ENCODE results near the gene PGBD1. TPM values are rescaled to one million over a fixed set of nuclear protein-coding genes. Genes with fewer than 3 reads are reported as not detected.

The PGBD1 gene, protein sequence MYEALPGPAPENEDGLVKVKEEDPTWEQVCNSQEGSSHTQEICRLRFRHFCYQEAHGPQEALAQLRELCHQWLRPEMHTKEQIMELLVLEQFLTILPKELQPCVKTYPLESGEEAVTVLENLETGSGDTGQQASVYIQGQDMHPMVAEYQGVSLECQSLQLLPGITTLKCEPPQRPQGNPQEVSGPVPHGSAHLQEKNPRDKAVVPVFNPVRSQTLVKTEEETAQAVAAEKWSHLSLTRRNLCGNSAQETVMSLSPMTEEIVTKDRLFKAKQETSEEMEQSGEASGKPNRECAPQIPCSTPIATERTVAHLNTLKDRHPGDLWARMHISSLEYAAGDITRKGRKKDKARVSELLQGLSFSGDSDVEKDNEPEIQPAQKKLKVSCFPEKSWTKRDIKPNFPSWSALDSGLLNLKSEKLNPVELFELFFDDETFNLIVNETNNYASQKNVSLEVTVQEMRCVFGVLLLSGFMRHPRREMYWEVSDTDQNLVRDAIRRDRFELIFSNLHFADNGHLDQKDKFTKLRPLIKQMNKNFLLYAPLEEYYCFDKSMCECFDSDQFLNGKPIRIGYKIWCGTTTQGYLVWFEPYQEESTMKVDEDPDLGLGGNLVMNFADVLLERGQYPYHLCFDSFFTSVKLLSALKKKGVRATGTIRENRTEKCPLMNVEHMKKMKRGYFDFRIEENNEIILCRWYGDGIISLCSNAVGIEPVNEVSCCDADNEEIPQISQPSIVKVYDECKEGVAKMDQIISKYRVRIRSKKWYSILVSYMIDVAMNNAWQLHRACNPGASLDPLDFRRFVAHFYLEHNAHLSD
- 13.9 TPM for polyA plus RNA-seq (2013, experiment 1 of 4)
- 13.9 TPM for polyA plus RNA-seq (2013, experiment 2 of 4)
- polyA plus RNA-seq (2013, experiment 3 of 4): 11.4 TPM
- 10.8 TPM for polyA plus RNA-seq (2013, experiment 4 of 4)

DNA sequence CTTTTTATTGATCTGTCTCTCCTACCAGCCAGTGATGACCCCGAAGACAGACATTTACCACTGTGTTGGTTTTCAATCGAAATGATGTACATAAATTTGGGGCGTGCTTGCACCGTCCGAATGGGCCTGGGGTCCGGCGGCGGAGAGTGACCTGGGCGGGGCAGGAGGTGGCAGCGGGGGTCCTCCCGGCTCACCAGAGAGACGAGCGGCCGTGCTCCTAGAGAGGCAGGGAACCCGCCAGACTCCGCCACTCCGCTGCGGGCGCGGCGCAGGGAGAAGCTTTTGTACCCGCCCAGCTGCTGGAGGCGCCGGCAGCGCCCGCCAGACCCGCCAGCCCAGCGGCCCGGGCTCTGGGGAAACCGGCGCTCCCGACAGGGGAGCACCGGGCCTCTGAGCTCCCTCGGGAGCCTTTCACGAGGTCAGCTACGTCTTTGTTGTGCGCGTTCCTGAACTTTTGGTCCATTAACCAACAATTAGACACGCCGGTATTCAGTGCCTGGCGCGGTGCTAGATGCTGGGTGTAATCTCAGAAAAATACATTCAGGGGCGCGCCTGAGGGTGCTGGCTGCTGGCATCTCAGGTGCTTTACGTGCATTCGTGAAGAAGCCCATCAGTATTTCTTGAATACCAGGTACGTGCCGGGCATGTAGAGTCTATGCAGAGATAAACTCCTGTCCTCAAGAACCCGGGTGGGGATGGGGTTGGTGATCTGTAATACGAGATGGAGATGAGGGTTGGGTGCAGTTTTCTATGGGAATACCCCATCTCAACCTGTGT, at the start of gene PGBD1:
PGBD1 (plus strand) TSS at position 285 of the 777 bp plus-strand sequence. CDS start 2,242 bp downstream, outside the sequence.
- Histone ChIP-seq H3K27ac (ENCODE audit: insufficient read depth, low read depth, low read length, poor library complexity, severe bottlenecking) (peak within 1 kb of the TSS; percentile 11), H3K4me3 (ENCODE audit: insufficient read depth, low read depth, low read length) (peak within 1 kb of the TSS; percentile 79), H3K27me3 (ENCODE audit: control insufficient read depth, insufficient read depth, low read length, poor library complexity, severe bottlenecking) (peaks cover 8% of the 10 kb centered on the region), H3K36me3 (ENCODE audit: control insufficient read depth, insufficient read depth, low read length) (peaks cover 23% of the 10 kb centered on the region), H3K4me1 (ENCODE audit: control insufficient read depth, insufficient read depth, low read length) (no peaks in the 10 kb centered on the region), H3K9me3 (ENCODE audit: control insufficient read depth, low read length) (no peaks in the 10 kb centered on the region)
- 0 to 1% methylated on average over 50 of the region's 50 CpGs for WGBS, 2 experiments

DNA sequence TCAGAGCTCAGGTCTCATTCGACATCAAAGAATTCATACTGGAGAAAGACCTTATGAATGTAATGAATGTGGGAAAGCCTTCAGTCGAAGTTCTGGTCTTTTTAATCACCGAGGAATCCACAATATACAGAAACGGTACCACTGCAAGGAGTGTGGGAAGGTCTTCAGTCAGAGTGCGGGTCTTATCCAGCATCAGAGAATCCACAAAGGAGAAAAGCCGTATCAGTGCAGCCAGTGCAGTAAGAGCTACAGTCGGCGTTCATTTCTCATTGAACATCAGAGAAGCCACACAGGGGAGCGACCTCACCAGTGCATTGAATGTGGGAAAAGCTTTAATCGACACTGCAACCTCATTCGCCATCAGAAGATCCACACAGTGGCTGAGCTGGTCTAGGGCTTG, 48.6 kb upstream of the PGBD1 start:
- Histone ChIP-seq H3K4me3 (ENCODE audit: insufficient read depth, low read depth, low read length) (no peak overlapping the region), H3K9me3 (ENCODE audit: control insufficient read depth, low read length) (no peaks in the 10 kb centered on the region), H3K36me3 (ENCODE audit: control insufficient read depth, insufficient read depth, low read length) (peaks cover 36% of the 10 kb centered on the region), H3K4me1 (ENCODE audit: control insufficient read depth, insufficient read depth, low read length) (no peaks in the 10 kb centered on the region), H3K27me3 (ENCODE audit: control insufficient read depth, insufficient read depth, low read length, poor library complexity, severe bottlenecking) (no peaks in the 10 kb centered on the region), H3K27ac (ENCODE audit: insufficient read depth, low read depth, low read length, poor library complexity, severe bottlenecking) (no peak overlapping the region)
- 95 to 96% methylated on average over 11 of the region's 11 CpGs for WGBS, 2 experiments

DNA sequence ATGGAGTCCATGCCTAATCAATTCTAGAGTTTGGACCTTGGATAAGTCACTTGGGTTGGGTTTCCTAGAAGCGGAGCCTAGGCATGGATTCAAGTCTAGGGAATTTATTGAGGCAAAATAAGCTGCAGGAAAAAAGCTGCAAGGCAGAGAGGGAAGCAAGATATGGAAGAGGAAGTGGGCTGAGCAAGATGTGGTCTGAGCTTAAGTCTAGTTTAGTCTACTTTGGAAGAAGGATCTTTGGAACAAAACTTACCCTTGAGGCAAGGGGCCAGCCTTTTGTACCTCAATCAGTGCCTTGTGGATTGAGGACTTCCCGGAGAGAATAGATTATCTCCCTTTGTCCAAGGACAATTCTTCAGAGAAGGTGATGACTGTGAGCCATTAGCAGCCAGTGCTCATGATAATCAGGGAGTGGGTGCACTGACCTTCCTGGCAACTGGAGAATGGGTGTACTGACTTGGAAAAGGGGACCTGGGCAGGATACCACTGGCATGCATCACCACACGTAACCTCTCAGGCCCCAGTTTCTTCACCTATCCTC, 45.4 kb upstream of the PGBD1 start:
- Histone ChIP-seq H3K36me3 (ENCODE audit: control insufficient read depth, insufficient read depth, low read length) (peaks cover 19% of the 10 kb centered on the region), H3K4me1 (ENCODE audit: control insufficient read depth, insufficient read depth, low read length) (no peaks in the 10 kb centered on the region), H3K27ac (ENCODE audit: insufficient read depth, low read depth, low read length, poor library complexity, severe bottlenecking) (no peak overlapping the region), H3K4me3 (ENCODE audit: insufficient read depth, low read depth, low read length) (no peak overlapping the region), H3K27me3 (ENCODE audit: control insufficient read depth, insufficient read depth, low read length, poor library complexity, severe bottlenecking) (no peaks in the 10 kb centered on the region), H3K9me3 (ENCODE audit: control insufficient read depth, low read length) (no peaks in the 10 kb centered on the region)
- WGBS, 2 experiments: 93 to 97% methylated on average over 3 of the region's 3 CpGs

DNA sequence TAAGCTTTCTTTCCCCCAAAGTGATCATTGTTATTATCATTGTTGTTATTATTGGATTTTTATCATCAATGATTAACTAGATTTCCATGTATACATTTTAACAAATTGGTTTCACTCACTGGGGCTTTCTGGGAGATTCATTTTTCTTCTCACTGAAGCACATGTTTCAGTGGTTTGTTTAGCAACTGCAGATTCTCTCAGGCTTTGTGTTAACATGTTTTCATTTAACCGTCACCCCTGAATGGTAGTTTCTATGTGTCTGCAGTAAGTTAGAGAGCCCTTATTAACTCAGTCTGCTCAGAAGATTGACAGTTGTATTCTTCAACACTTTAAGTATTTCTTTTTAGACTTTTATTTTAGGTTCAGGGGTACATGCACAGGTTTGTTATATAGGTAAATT, 41.7 kb upstream of the PGBD1 start:
- WGBS, 2 experiments: 88% methylated on average over 1 of the region's 1 CpG; no CpG with 5 or more reads in 1 of the 2 experiments
- no peaks in the 10 kb centered on the region for H3K9me3 ChIP-seq (ENCODE audit: control insufficient read depth, low read length)
- no peaks in the 10 kb centered on the region for H3K4me1 ChIP-seq (ENCODE audit: control insufficient read depth, insufficient read depth, low read length)
- peaks cover 14% of the 10 kb centered on the region for H3K36me3 ChIP-seq (ENCODE audit: control insufficient read depth, insufficient read depth, low read length)
- no peak overlapping the region for H3K4me3 ChIP-seq (ENCODE audit: insufficient read depth, low read depth, low read length)
- no peak overlapping the region for H3K27ac ChIP-seq (ENCODE audit: insufficient read depth, low read depth, low read length, poor library complexity, severe bottlenecking)
- no peaks in the 10 kb centered on the region for H3K27me3 ChIP-seq (ENCODE audit: control insufficient read depth, insufficient read depth, low read length, poor library complexity, severe bottlenecking)

DNA sequence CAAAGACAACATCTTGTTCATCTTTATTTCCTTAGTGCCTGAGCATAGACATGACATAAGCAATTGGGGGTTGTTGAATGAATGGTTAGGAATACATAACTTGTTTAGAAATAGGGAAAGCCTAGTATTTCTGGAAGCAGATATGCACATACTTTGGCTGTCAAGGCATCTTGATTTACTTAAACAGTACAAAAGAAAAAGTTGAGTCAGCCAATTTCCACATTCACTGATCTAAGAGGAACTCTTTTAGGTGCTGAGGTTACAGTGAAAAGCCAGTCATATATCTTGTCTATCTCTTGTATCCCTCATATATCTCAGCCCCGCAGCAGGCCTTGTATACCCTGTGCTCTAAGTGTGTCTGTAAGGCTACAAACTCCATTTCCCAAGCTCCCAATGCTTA, 40.9 kb upstream of the PGBD1 start:
- H3K27me3 ChIP-seq (ENCODE audit: control insufficient read depth, insufficient read depth, low read length, poor library complexity, severe bottlenecking): no peaks in the 10 kb centered on the region
- WGBS, 2 experiments: 83 to 100% methylated on average over 1 of the region's 1 CpG

DNA sequence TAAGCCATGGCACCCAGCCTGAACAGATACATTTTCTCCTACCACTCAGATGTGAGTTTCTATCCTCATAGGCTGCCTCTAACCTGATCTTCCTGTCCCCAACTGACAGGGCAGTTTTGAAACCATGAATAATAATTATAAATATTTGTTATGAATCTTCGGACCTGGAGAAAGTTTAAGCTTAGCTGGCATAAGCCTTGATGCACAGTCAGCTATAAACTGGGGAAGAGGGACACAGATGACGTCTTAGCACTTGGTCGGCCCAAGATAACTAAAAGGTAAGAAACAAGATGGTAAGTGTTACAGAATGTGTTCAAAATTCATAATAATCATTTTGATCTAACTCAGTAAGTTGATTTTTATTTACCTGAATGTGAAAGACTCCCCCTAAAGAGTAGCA, 37.4 kb upstream of the PGBD1 start:
- Histone ChIP-seq H3K4me3 (ENCODE audit: insufficient read depth, low read depth, low read length) (no peak overlapping the region), H3K36me3 (ENCODE audit: control insufficient read depth, insufficient read depth, low read length) (peaks cover 24% of the 10 kb centered on the region), H3K27me3 (ENCODE audit: control insufficient read depth, insufficient read depth, low read length, poor library complexity, severe bottlenecking) (no peaks in the 10 kb centered on the region), H3K9me3 (ENCODE audit: control insufficient read depth, low read length) (no peaks in the 10 kb centered on the region), H3K4me1 (ENCODE audit: control insufficient read depth, insufficient read depth, low read length) (no peaks in the 10 kb centered on the region), H3K27ac (ENCODE audit: insufficient read depth, low read depth, low read length, poor library complexity, severe bottlenecking) (no peak overlapping the region)
- 92 to 97% methylated on average over 3 of the region's 3 CpGs for WGBS, 2 experiments

More for the DNA sequence above, 40.9 kb upstream of the PGBD1 start:
- no peaks in the 10 kb centered on the region for H3K4me1 ChIP-seq (ENCODE audit: control insufficient read depth, insufficient read depth, low read length)
- no peak overlapping the region for H3K27ac ChIP-seq (ENCODE audit: insufficient read depth, low read depth, low read length, poor library complexity, severe bottlenecking)
- H3K4me3 ChIP-seq (ENCODE audit: insufficient read depth, low read depth, low read length): no peak overlapping the region
- H3K36me3 ChIP-seq (ENCODE audit: control insufficient read depth, insufficient read depth, low read length): peaks cover 19% of the 10 kb centered on the region
- no peaks in the 10 kb centered on the region for H3K9me3 ChIP-seq (ENCODE audit: control insufficient read depth, low read length)

DNA sequence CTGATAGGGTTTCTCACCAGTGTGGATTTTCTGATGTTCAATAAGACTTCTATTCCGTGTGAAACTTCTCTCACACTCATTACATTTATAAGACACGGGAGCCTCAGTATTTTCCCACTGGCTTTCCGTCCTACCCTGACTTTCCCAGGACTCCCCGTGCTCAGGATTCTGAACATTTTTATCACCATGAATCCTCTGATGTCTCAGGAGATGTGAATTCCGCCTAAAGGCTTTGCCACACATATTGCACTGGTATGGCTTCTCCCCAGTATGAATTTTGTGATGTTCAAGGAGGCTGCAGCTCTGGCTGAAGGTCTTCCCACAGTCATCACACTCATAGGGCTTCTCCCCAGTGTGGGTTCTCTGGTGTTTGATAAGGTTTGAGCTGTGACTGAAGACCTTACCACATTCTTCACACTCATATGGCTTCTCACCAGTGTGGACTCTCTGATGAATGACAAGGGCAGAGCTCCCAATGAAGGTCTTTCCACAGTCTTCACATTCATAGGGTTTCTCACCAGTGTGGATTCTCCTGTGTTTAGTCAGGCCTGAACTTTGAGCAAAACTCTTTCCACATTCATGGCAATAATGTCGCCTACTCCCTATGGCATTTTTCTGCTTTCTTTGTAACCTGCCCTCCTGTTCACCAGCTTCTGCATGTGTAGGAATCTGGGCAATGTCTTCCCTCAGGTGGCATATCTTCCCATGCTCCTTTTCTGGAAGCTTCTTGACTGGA, 36.0 kb upstream of the PGBD1 start:
- H3K36me3 ChIP-seq (ENCODE audit: control insufficient read depth, insufficient read depth, low read length): peaks cover 24% of the 10 kb centered on the region
- no peak overlapping the region for H3K4me3 ChIP-seq (ENCODE audit: insufficient read depth, low read depth, low read length)
- no peak overlapping the region for H3K27ac ChIP-seq (ENCODE audit: insufficient read depth, low read depth, low read length, poor library complexity, severe bottlenecking)
- H3K4me1 ChIP-seq (ENCODE audit: control insufficient read depth, insufficient read depth, low read length): no peaks in the 10 kb centered on the region
- H3K27me3 ChIP-seq (ENCODE audit: control insufficient read depth, insufficient read depth, low read length, poor library complexity, severe bottlenecking): no peaks in the 10 kb centered on the region
- H3K9me3 ChIP-seq (ENCODE audit: control insufficient read depth, low read length): no peaks in the 10 kb centered on the region
- WGBS, 2 experiments: 93 to 95% methylated on average over 6 of the region's 6 CpGs

DNA sequence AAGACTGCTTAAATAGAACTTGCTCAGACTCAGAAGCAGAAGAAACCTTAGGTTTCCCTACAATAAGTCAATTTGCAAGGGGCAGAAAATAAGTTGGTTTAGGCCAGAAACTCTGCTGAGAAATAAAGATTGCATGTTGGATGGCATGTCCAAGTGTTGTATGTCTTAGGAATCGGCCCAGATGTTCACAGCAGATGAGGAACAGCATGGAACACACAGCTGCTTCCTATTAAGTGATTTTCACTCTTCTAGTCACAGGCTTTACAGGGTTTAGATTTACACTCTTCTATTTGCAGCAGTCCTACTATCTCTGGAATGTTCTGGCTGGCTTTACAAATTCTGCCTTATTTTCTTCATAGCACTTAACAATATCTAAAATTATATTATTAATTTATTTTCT, 32.5 kb upstream of the PGBD1 start:
- H3K36me3 ChIP-seq (ENCODE audit: control insufficient read depth, insufficient read depth, low read length): peaks cover 24% of the 10 kb centered on the region
- H3K27me3 ChIP-seq (ENCODE audit: control insufficient read depth, insufficient read depth, low read length, poor library complexity, severe bottlenecking): no peaks in the 10 kb centered on the region
- H3K4me1 ChIP-seq (ENCODE audit: control insufficient read depth, insufficient read depth, low read length): peaks cover 6% of the 10 kb centered on the region
- no peak overlapping the region for H3K4me3 ChIP-seq (ENCODE audit: insufficient read depth, low read depth, low read length)
- no peak overlapping the region for H3K27ac ChIP-seq (ENCODE audit: insufficient read depth, low read depth, low read length, poor library complexity, severe bottlenecking)
- H3K9me3 ChIP-seq (ENCODE audit: control insufficient read depth, low read length): no peaks in the 10 kb centered on the region
- WGBS, 2 experiments: 80 to 91% methylated on average over 1 of the region's 1 CpG

DNA sequence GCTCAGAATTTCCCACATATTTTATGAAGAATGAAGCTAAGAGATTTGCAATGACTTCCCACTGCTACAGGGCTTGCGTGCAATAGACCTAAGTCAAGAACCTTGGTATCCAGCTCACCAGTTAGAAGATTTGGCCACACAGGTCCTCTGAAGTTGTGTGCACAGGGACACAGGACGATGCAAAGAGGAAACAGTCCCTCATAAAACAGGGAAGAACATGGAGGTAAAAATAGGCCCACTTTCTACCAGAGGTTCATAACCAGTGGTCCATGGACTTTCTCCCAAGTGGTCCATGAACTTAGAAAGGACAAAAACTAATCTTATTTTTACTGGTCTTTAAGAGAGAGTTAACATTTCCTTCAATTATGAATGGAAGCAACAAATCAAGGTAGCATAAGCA, 30.6 kb upstream of the PGBD1 start:
- no peak overlapping the region for H3K27ac ChIP-seq (ENCODE audit: insufficient read depth, low read depth, low read length, poor library complexity, severe bottlenecking)
- peaks cover 6% of the 10 kb centered on the region for H3K4me1 ChIP-seq (ENCODE audit: control insufficient read depth, insufficient read depth, low read length)
- H3K27me3 ChIP-seq (ENCODE audit: control insufficient read depth, insufficient read depth, low read length, poor library complexity, severe bottlenecking): peaks cover 5% of the 10 kb centered on the region
- peak overlapping the region; percentile 97 for H3K4me3 ChIP-seq (ENCODE audit: insufficient read depth, low read depth, low read length)
- H3K36me3 ChIP-seq (ENCODE audit: control insufficient read depth, insufficient read depth, low read length): peaks cover 12% of the 10 kb centered on the region
- WGBS, 2 experiments: 91% methylated on average over 2 of the region's 2 CpGs
- H3K9me3 ChIP-seq (ENCODE audit: control insufficient read depth, low read length): no peaks in the 10 kb centered on the region
